Bronchial epithelial cell (primary cell): ENCODE measurements around the gene ARHGAP45. TPM values are rescaled to one million over a fixed set of nuclear protein-coding genes. Genes with fewer than 3 reads are reported as not detected.

Experiments
- DNase-seq: peaks from one replicate; pipeline ENCODE4 v3.0.0-alpha.2; 2010; ENCODE audit warnings: low read depth
- FAIRE-seq: peaks from 2 replicates; lab custom pipeline; 2011; peaks lifted over from hg19 to GRCh38; lab: Jason Lieb, UNC
- H3K27me3 ChIP-seq: 2 replicates; pipeline ENCODE4 v1.5.1; 2011; ENCODE audit warnings: low read length; ENCODE audit not compliant: control insufficient read depth, insufficient read depth
- H3K36me3 ChIP-seq: 2 replicates; pipeline ENCODE4 v1.5.1; 2011; ENCODE audit warnings: low read length; ENCODE audit not compliant: control insufficient read depth, insufficient read depth
- H3K4me3 ChIP-seq: 2 replicates; pipeline ENCODE4 v1.5.1; 2011; ENCODE audit warnings: mild to moderate bottlenecking, low read depth, low read length, control low read depth
- total RNA-seq: library from RNA; depleted of rRNA; stranded (reverse); fragments of >200 nt; gene quantifications from 2 replicates; pipeline ENCODE4 v1.2.1, GENCODE V29; 2014
- TF ChIP-seq, protein P1 (sequence below): IDR thresholded peaks from 2 replicates; pipeline ENCODE4 v1.5.1; 2011; ENCODE audit warnings: mild to moderate bottlenecking, moderate library complexity, low read length, control low read depth, inconsistent platforms; ENCODE audit not compliant: insufficient read depth, severe bottlenecking

The ARHGAP45 gene
- total RNA-seq, 1 donor from 2014 or later, result 11.8 TPM

DNA sequence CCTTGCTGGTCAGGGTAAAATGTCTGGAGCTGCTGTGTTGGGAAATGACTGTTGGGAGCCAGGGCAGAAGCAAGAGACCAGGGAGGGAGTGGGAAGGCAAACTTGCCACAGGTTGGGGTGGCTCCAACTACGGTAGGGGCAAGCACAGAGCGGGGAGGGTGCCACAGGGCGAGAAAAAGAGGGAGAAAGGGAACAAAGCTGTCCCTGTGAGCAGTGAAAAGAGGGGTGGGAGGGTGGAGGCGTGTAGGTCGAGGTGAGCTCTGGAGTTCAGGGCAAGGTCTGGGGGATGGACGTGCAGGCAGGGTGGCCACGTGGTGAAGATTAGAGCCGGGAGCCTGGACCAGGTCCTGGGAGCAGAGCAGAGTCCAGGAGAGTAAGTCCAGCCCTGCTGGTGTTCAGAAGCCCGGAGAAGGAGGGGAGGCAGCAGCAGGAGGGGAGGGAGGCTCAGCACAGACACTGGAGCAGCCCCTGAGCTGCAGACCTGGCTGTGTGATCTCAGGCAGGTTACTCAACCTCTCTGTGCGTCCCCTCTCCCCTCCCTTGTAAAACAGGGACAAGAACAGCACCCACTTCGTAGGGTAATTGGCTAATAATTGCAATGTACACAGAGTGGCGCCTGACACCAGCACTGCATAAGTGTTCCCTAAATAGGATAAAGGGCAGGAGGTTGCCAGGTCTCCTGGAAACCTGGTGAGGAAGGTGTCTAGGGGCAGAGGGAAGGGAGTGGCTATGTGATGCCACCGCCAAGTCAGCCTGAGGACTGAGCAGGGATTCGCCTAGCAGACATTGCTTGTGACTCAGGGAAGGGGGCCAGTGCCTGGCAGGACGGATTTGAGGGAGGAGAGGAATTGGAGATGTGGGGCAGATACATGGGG lies 31.4 kb downstream of the ARHGAP45 start:
- Histone ChIP-seq H3K27me3 (no peaks in the 10 kb centered on the region), H3K36me3 (peaks cover 4% of the 10 kb centered on the region), H3K4me3 (no peak overlapping the region)
- DNase-seq (peak; percentile 72), FAIRE-seq (no peak)
- TF ChIP-seq, protein P1, sequence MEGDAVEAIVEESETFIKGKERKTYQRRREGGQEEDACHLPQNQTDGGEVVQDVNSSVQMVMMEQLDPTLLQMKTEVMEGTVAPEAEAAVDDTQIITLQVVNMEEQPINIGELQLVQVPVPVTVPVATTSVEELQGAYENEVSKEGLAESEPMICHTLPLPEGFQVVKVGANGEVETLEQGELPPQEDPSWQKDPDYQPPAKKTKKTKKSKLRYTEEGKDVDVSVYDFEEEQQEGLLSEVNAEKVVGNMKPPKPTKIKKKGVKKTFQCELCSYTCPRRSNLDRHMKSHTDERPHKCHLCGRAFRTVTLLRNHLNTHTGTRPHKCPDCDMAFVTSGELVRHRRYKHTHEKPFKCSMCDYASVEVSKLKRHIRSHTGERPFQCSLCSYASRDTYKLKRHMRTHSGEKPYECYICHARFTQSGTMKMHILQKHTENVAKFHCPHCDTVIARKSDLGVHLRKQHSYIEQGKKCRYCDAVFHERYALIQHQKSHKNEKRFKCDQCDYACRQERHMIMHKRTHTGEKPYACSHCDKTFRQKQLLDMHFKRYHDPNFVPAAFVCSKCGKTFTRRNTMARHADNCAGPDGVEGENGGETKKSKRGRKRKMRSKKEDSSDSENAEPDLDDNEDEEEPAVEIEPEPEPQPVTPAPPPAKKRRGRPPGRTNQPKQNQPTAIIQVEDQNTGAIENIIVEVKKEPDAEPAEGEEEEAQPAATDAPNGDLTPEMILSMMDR, result no peak

DNA sequence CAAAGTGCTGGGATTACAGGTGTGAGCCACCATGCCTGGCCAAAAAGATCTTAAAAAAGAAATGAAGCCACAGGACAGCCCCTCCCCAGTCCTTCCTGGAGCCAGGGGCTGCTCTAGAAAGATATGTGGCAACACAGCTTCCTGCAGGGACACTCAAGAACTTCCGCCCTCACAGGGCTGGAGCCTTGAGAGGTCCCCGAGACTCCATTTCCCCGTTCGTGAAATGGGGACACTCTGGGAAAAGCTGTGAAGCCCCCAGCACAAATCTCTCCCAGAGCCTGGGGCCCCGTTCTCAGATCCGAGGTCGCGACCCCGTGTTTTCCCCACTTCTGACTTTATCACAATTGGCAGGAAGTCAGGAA lies 34.4 kb downstream of the ARHGAP45 start:
- Histone ChIP-seq H3K4me3 (no peak overlapping the region), H3K27me3 (no peaks in the 10 kb centered on the region), H3K36me3 (peaks cover 3% of the 10 kb centered on the region)
- DNase-seq (no peak), FAIRE-seq (no peak)
- TF ChIP-seq, protein P1, result no peak

DNA sequence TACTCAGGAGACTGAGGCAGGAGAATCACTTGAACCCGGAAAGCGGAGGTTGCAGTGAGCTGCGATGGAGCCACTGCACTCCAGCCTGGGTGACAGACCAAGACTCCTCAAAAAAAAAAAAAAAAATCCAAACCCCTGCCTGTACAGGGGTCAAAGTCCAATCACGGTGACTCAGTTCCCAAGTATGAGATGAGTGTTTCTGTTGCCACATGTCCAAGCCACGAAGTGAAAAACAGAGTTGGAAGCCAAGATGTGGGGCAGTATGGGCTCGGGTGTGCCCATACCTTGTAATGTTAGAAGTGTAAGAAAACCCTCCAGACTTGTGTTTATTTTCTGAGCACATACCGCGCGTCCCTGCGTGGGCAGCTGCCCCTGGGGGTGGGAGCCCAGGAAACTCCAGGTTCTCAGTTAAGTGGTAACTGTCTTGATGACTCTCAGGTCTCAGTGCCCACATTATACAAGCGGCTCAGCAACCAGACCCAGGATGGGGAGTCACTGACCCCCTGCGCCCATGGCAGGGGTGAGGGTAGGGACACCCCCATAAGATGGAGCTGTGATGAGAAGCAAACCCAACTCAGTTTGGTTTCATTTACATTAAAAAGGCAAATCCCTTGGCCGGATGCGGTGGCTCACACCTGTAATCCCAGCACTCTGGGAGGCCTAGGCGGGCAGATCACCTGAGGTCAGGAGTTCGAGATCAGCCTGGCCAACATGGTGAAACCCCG lies 35.6 kb downstream of the ARHGAP45 start:
- H3K36me3 ChIP-seq, result peaks cover 6% of the 10 kb centered on the region
- FAIRE-seq, result peak; percentile 40
- TF ChIP-seq, protein P1, result no peak
- H3K27me3 ChIP-seq, result no peaks in the 10 kb centered on the region
- peak; percentile 100 for DNase-seq
- H3K4me3 ChIP-seq, result no peak overlapping the region

DNA sequence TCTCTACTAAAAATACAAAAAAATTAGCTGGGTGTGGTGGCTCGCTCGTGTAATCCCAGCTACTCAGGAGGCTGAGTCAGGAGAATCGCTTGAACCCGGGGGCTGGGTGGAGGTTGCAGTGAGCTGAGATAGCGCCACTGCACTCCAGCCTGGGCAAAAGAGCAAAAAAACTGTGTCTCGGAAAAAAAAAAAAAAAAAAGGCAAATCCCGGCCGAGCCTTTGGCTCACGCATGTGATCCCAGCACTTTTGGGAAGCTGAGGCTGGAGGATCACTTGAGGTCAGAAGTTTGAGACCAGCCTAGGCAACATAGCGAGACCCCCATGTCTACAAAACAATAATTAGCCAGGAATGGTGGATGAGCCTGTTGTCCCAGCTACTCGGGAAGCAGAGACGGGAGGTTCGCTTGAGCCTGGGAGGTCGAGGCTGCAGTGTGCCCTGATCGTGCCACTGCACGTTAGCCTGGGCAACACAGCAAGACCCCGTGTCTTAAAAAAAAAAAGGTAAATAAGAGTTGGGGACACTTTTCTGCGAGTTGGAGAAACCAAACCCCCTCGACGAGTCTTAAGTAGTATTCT lies 36.3 kb downstream of the ARHGAP45 start:
- FAIRE-seq, result no peak
- TF ChIP-seq, protein P1, result no peak
- H3K27me3 ChIP-seq, result no peaks in the 10 kb centered on the region
- no peak overlapping the region for H3K4me3 ChIP-seq
- H3K36me3 ChIP-seq, result peaks cover 6% of the 10 kb centered on the region
- no peak for DNase-seq

DNA sequence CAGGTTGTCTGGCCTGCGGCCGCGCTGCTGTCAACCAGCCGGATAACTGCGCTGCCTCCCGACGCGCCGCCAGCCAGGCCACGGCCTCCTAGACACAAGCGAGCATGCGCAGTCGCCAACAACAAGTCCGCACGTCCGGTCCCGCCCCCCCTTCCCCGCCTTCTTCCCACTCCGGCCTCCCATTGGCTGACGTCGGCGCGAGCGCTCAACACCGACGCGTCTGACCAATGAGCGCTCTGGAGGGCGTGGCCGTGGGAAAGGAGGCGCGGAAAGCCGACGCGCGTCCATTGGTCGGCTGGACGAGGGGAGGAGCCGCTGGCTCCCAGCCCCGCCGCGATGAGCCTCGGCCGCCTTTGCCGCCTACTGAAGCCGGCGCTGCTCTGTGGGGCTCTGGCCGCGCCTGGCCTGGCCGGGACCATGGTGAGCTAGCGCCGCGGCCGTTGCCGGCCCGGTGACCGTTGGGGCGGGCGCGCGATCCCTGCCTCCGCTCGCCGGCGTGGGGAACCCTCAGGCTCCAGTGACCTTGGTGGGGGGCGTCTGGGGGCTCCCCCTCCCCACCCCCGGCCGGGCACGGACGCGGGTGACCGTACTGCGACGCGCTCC lies 36.8 kb downstream of the ARHGAP45 start, which contains the start of gene GPX4:
Gene GPX4, plus strand, starts transcription at position 287 of the 603 bp plus-strand sequence. Its CDS starts 50 bp downstream, at position 337.
- TF ChIP-seq, protein P1, result no peak
- Histone ChIP-seq H3K4me3 (peak within 1 kb of the TSS; percentile 89), H3K27me3 (no peaks in the 10 kb centered on the region), H3K36me3 (peaks cover 6% of the 10 kb centered on the region)
- FAIRE-seq (peak; percentile 23), DNase-seq (peak; percentile 94)
